ENCODE measurements around the gene MTRF1.

Gene MTRF1

DNA sequence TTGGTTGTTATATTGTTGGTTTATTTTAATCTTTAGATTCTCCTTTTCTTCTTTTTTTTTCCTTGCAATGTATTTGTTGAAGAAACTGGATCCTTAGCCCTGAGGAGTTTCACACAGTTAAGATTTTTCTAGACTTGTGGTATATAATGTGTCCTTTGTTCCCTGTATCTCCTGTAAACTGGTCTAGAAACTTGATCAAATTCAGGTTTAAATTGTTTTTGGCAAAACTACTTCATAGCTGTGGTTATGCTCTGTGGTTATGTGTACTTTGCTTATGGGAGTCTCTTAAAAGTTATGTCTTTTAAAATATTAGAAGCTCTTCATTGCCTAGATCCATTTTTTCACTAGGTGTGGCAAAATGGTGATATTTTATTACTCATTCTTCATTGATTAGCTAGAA, 3.7 kb upstream of the MTRF1 start:
- Mint-ChIP-seq H3K4me3 (no peak overlapping the region), H3K9me3 (peaks cover 20% of the 10 kb centered on the region), H3K27me3 (no peaks in the 10 kb centered on the region), H3K36me3 (peaks cover 19% of the 10 kb centered on the region), H3K27ac (no peak overlapping the region), H3K4me1 (peaks cover 23% of the 10 kb centered on the region)
- CTCF ChIA-PET: interaction anchor here (0.6 kb wide), 1 partner anchor 213 kb away, joined by 3 read pairs; no protein-coding TSS in a partner anchor
- DNase-seq: no peak

DNA sequence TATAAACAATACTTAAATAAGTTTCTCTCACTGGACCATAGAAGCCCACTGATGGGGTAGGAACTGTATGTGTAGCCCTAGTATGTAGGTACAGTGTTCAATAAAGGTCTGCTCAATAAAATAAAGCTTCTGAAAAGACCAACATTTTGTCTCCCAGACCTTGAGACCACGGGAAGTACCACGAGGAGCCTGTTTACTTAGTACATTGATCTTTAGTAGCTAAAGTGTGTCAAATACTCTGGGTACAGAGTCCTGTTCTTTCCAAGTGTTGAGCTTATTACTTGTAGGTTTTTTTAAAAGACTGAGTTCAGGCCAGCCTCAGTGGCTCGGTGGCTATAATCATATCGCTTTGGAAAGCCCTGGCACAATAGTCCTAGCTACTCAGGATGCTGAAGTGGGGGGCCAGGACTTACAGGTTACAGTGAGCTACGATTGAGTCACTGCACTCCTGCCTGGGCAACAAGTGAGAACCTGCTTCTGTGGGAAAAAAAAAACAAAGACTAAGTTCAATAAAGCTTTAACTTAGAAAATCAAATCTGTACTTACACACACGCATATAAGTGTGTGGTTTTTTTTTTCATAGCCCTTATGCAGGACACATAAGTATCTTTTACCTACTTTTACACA, 3.4 kb downstream of the MTRF1 start:
- DNase-seq: no peak
- Mint-ChIP-seq H3K4me3 (no peak overlapping the region), H3K36me3 (peaks cover 42% of the 10 kb centered on the region)

DNA sequence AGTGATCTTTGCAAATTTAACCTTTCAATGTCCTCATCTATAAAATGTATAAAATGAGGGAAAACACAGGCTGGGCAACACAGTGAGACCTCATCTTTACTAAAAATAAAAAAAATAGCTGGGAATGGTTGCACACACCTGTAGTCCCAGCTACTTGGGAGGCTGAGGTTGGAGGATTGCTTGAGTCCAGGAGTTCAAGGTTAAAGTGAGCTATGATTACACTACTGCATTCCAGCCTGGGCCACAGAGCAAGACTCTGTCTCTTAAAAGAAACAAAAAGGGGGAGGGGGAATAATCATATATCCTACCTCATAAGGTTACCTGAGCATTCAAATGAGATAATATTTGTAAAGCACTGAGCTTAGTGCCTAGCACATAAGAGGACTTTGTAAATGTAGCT, 5.8 kb downstream of the MTRF1 start:
- Mint-ChIP-seq H3K9me3 (no peaks in the 10 kb centered on the region), H3K4me3 (no peak overlapping the region), H3K4me1 (peaks cover 16% of the 10 kb centered on the region), H3K27me3 (no peaks in the 10 kb centered on the region), H3K27ac (no peak overlapping the region), H3K36me3 (peaks cover 58% of the 10 kb centered on the region)
- DNase-seq: no peak
- CTCF ChIA-PET: no interaction called here

More for the DNA sequence above, 3.4 kb downstream of the MTRF1 start:
- Mint-ChIP-seq H3K9me3 (no peaks in the 10 kb centered on the region), H3K4me1 (peaks cover 23% of the 10 kb centered on the region), H3K27ac (no peak overlapping the region), H3K27me3 (no peaks in the 10 kb centered on the region)
- CTCF ChIA-PET: no interaction called here

DNA sequence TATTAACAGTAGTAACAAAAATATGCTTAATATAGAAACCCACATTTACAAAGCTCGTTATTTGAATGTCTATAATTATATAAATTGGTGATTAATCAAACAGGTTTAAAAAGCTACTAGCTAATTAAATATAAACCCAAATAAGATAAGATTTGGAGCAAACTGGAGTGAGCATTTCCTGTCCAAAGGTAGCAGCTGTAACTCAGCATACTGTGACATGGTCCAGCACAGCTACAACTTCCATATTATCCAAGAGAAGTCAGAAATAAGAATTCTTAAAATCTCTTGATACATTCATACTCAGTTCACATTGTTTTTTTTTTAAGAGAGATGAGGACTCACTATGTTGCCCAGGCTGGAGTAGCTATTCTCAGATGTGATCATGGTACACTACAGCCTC, 8.5 kb downstream of the MTRF1 start:
- CTCF ChIA-PET: interaction anchor here (0.7 kb wide), 1 partner anchor 125 kb away, joined by 3 read pairs; no protein-coding TSS in a partner anchor
- Mint-ChIP-seq H3K27ac (no peak overlapping the region), H3K36me3 (peaks cover 66% of the 10 kb centered on the region), H3K4me1 (peaks cover 13% of the 10 kb centered on the region), H3K9me3 (no peaks in the 10 kb centered on the region), H3K27me3 (no peaks in the 10 kb centered on the region), H3K4me3 (no peak overlapping the region)
- DNase-seq: no peak

DNA sequence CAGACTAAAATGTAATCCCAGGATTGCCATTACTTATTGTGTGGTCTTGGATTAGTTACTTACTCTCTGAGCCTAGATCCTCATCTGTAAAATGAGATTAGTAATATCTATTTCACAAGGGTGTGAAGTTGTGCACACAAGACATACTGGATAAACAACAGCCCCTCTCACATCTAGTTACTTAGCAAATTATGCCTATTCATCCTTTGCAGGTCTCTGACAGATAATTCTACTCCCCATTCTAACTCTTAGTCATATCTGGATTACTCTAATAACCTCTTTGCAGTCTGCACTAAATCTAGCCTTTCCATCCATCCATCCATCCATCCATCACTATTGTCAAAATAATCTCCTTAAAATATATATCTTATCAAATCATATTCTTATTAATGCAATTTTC, 12.4 kb downstream of the MTRF1 start:
- no peak overlapping the region for H3K4me3 Mint-ChIP-seq
- no peak overlapping the region for H3K27ac Mint-ChIP-seq
- CTCF ChIA-PET: no interaction called here
- H3K36me3 Mint-ChIP-seq: peaks cover 49% of the 10 kb centered on the region
- no peaks in the 10 kb centered on the region for H3K27me3 Mint-ChIP-seq
- no peaks in the 10 kb centered on the region for H3K9me3 Mint-ChIP-seq
- no peak for DNase-seq
- peaks cover 4% of the 10 kb centered on the region for H3K4me1 Mint-ChIP-seq

DNA sequence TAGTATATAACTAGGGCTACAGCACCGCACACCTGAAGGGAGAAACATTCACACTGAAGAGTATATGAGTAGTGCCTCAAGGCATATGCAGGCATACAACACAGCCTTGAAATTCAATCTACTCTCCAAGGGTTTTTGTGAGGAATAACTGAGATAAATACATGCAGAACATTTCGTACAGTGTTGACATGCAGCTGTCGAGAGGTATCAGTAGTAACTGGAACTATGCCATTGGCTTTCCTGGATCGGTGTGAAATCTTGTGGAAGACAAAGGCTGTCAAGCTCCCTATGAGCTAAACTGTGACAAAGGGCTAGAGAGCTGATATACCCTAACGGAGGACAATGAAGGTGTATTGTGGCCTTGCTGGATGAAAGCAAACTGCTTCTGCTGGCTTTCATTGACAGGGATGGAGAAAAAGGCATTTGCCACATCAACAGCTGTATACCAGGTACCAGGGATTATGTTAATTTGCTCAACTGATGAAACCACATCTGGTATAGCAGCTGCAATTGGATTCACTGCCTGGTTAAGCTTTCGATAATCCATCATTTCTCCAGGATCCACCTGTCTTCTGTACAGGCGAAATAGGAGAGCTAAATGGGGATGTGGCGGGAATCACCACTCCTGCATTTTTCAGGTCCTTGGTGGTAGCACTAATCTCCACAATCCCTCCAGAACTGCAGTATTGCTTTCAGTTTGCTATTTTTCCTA, 16.3 kb downstream of the MTRF1 start:
- Mint-ChIP-seq H3K4me3 (no peak overlapping the region), H3K27ac (no peak overlapping the region), H3K36me3 (peaks cover 29% of the 10 kb centered on the region), H3K27me3 (no peaks in the 10 kb centered on the region), H3K4me1 (peaks cover 4% of the 10 kb centered on the region), H3K9me3 (no peaks in the 10 kb centered on the region)
- CTCF ChIA-PET: no interaction called here
- DNase-seq: no peak

DNA sequence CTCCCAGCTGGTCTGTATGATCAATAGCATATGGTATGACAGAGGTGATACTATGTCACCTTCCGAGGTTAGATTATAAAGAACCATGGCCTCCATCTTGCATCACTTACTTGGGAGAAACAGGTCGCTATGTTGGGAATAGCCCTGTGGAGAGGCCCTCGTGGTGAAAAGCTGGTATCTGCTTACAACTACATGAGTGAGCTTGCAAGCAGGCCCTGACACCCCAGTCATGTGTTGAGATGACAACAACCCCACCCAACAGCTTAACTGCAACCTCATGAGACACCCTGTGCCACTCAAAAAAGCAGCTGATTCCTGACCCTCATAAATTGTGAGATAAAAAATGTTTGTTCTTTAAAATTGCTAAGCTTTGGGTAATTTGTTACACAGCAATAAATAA, 18.8 kb downstream of the MTRF1 start:
- no peaks in the 10 kb centered on the region for H3K4me1 Mint-ChIP-seq
- peaks cover 11% of the 10 kb centered on the region for H3K36me3 Mint-ChIP-seq
- H3K4me3 Mint-ChIP-seq: no peak overlapping the region
- H3K27ac Mint-ChIP-seq: no peak overlapping the region
- no peak for DNase-seq
- H3K27me3 Mint-ChIP-seq: no peaks in the 10 kb centered on the region
- no peaks in the 10 kb centered on the region for H3K9me3 Mint-ChIP-seq
- CTCF ChIA-PET: no interaction called here

DNA sequence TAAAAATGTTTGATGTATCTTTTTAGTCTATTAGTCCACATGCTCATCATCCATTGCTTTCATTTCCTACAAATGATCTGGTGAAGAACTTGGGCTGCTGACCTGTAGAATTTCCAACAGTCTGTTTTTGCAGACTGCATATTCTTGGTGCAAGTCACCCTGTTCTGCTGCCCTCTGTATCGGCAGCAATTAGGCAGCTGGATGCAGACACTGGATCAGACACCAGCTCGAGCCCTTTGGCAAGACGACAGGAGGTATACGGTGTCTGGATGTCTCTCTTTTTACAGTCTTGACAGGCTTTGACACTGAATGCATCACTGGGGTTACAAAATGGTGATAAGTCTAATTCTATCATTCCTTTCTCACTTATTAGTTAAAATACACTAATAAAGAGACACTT, 21.8 kb downstream of the MTRF1 start:
- Mint-ChIP-seq H3K36me3 (peaks cover 8% of the 10 kb centered on the region), H3K27me3 (no peaks in the 10 kb centered on the region), H3K9me3 (no peaks in the 10 kb centered on the region), H3K4me1 (no peaks in the 10 kb centered on the region), H3K27ac (no peak overlapping the region), H3K4me3 (no peak overlapping the region)
- CTCF ChIA-PET: no interaction called here
- DNase-seq: no peak

DNA sequence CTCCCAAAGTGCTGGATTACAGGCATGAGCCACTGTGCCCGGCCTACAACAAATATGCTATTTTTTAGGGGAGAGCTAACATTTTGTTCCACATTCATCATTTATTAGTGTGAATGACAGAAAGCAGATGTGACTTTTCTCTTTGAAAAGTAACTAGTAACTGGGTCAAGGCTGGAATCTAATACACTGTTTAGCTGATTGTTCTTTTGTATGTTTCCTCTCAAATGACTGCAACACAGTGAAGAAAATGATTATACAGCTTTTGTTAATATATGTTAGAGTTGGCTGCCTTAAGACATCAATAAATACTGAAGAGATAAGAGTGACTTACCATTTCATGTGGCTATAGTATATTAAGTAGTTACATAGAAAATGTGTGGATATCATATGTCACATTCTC, 27.0 kb downstream of the MTRF1 start:
- Mint-ChIP-seq H3K36me3 (peaks cover 21% of the 10 kb centered on the region), H3K4me1 (no peaks in the 10 kb centered on the region), H3K27ac (no peak overlapping the region), H3K27me3 (no peaks in the 10 kb centered on the region), H3K4me3 (no peak overlapping the region), H3K9me3 (no peaks in the 10 kb centered on the region)
- CTCF ChIA-PET: interaction anchor here (0.6 kb wide), 1 partner anchor 197 kb away, joined by 3 read pairs; no protein-coding TSS in a partner anchor
- no peak for DNase-seq

DNA sequence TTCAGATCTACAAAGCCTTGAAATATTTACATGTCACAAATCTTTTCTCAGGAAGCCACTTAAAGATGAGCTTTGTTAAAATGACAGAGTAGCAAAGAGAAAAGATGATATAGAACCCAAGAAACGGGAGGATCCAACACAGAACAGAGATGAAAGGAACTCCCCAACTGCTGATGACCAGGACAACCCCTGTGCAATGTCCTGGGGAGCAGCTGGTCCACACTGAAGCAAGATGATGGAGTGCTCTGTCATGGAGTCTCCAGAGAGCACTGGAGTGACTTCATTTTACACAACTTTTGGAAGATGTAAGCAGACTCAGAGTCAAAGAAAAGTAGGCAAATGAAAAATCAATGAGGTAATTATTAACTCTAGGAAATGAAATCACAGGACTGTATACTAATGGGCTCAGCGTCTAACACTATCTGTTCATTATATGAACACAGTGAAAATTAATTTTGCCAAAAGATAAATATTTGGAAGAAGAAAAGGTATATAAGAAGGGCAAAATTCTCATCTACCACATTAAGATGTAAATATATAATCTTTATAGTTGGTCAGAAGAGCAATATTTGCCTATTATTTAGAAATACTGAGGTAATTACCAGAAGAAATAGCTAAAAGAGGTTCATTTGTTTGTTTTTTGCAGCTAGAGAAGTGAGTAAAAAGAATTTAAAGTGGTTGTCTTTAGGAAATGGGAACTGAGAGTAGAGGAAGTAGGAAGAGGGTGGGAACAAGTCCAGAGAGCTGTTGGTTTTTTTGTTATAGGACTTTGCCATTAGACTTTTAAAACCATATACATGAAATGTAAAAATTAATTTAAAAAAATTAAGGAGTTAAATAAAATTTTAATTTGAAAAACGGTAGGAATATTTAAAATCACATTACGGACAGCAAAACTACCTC, 30.5 kb downstream of the MTRF1 start:
- no peaks in the 10 kb centered on the region for H3K4me1 Mint-ChIP-seq
- H3K27me3 Mint-ChIP-seq: no peaks in the 10 kb centered on the region
- no peak for DNase-seq
- H3K4me3 Mint-ChIP-seq: no peak overlapping the region
- CTCF ChIA-PET: interaction anchor here (0.6 kb wide), 1 partner anchor 466 kb away, joined by 3 read pairs; no protein-coding TSS in a partner anchor
- no peaks in the 10 kb centered on the region for H3K9me3 Mint-ChIP-seq
- peaks cover 22% of the 10 kb centered on the region for H3K36me3 Mint-ChIP-seq
- H3K27ac Mint-ChIP-seq: no peak overlapping the region

DNA sequence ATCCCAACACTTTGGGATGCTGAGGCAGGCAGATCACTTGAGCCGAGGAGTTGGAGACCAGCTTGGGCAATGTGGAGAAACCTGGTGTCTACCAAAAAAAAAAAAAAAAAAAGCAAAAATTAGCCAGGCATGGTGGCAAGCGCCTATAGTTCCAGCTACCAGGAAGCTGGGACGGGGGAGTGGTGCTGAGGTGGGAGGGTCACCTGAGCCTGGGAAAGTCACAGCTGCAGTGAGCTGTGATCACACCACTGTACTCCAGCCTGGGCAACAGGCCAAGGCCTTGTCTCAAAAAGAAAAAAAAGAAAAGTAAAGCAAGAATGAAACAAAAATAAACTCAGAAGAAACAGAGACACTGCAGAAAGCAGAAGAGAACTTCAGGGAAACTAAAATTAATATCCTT, 31.6 kb downstream of the MTRF1 start:
- H3K4me1 Mint-ChIP-seq: no peaks in the 10 kb centered on the region
- CTCF ChIA-PET: interaction anchor here (1.3 kb wide), 1 partner anchor 9 kb away, joined by 3 read pairs; no protein-coding TSS in a partner anchor
- no peaks in the 10 kb centered on the region for H3K27me3 Mint-ChIP-seq
- no peak for DNase-seq
- H3K36me3 Mint-ChIP-seq: peaks cover 22% of the 10 kb centered on the region
- H3K4me3 Mint-ChIP-seq: no peak overlapping the region
- peak overlapping the region; percentile 30 for H3K27ac Mint-ChIP-seq
- no peaks in the 10 kb centered on the region for H3K9me3 Mint-ChIP-seq

DNA sequence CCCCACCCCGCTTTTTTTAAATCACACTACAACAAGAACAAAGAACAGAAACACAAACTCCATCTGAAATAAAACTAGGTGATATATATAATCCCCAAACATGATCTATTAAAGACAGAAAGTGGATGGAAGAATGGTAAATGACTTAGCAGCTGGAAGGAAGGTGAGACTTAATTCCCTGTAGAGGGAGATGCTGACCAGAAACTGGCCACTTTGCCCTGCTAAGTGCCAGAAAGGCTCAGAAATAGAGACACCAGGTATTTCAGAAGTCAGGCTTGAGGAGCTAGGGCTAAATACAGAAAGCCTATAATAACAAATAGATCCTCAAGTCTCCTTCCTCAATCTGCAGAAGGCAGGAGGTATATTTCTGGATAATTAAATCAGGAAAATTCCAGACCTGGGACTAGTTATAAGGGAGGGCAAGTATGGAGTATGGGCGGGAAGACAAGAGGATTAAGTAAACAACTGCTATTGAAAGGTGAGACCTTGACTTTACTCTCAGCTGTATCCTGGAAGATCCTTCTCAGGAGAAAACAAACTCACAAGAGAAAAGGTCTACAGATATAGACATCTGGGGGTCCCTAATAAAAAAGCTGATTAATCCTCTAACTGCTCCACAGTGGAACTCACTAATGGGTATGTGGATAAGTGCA, 32.2 kb downstream of the MTRF1 start:
- no peaks in the 10 kb centered on the region for H3K9me3 Mint-ChIP-seq
- DNase-seq: no peak
- no peaks in the 10 kb centered on the region for H3K27me3 Mint-ChIP-seq
- H3K27ac Mint-ChIP-seq: no peak overlapping the region
- H3K4me3 Mint-ChIP-seq: no peak overlapping the region
- peaks cover 24% of the 10 kb centered on the region for H3K36me3 Mint-ChIP-seq
- no peaks in the 10 kb centered on the region for H3K4me1 Mint-ChIP-seq
- CTCF ChIA-PET: interaction anchor here (1.3 kb wide), 1 partner anchor 8 kb away, joined by 3 read pairs; no protein-coding TSS in a partner anchor

DNA sequence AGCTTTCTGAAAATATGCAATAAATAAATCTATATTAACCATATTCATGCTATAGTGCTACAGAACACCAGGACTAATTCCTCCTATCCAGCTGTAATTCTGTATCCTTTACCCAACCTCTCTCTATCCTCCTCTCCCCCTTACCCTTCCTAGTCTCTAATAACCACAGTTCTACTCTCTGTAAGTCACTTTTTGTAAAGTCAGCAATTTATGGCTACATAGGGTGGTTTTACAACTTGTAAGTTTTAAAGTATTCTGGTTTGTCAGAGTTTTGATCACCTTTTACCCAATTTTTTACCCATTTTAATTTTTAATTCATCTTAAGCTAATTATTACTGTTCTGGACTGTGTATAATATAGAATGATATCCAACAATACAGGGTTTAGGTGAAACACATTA, 34.0 kb downstream of the MTRF1 start:
- Mint-ChIP-seq H3K27ac (no peak overlapping the region), H3K27me3 (no peaks in the 10 kb centered on the region), H3K9me3 (no peaks in the 10 kb centered on the region), H3K36me3 (peaks cover 19% of the 10 kb centered on the region), H3K4me1 (no peaks in the 10 kb centered on the region), H3K4me3 (no peak overlapping the region)
- CTCF ChIA-PET: no interaction called here
- DNase-seq: no peak

Data from activated naive CD4-positive, alpha-beta T cell treated with anti-CD3 and anti-CD28 coated beads, Interleukin-2, amount 10 ng/mL, durations not matched to agents 7 days and 5 days (primary cell).